Vagina (tissue), 2 donors: ENCODE results near the gene MRPL39. TPM values are rescaled to one million over a fixed set of nuclear protein-coding genes. Genes with fewer than 3 reads are reported as not detected.

ENCODE experiments used
- DNase-seq, 2 donors: peaks; one replicate each; pipeline ENCODE4 v3.0.0-alpha.2; 2017; ENCODE audit errors: extremely low spot score in 2 of 2
- H3K27ac ChIP-seq: fragments of 200-600 bp; sonication (generic); one replicate; pipeline ENCODE4 v1.5.1; 2019
- H3K27me3 ChIP-seq: fragments of 200-600 bp; sonication (generic); one replicate; pipeline ENCODE4 v1.5.1; 2019
- H3K36me3 ChIP-seq, 2 donors: fragments of 200-600 bp; sonication (generic); one replicate each; pipeline ENCODE4 v1.5.1; 2017 to 2019
- H3K4me1 ChIP-seq: fragments of 200-600 bp; sonication (generic); one replicate; pipeline ENCODE4 v1.5.1; 2019
- H3K4me3 ChIP-seq, 2 donors: fragments of 200-600 bp; sonication (generic); 1 replicate in 1 of 2; 2 replicates in 1 of 2; pipeline ENCODE4 v1.5.1; 2016 to 2019
- H3K9me3 ChIP-seq: fragments of 200-600 bp; sonication (generic); one replicate; pipeline ENCODE4 v1.5.1; 2019
- POLR2A ChIP-seq, 2 donors: fragments of 450-650 bp; IDR thresholded peaks; one replicate each; pipeline ENCODE4 v1.6.1; 2017; ENCODE audit warnings: antibody characterized with exemption in 2 of 2, mild to moderate bottlenecking in 2 of 2, moderate library complexity in 2 of 2
- POLR2AphosphoS5 ChIP-seq, 2 donors: sonication (generic); formaldehyde crosslinking; IDR thresholded peaks; one replicate each; pipeline ENCODE4 v1.9.0; 2017; ENCODE audit warnings: antibody characterized with exemption in 2 of 2, mild to moderate bottlenecking in 2 of 2, low read depth in 1 of 2; ENCODE audit not compliant: insufficient read depth in 1 of 2
- intact Hi-C: fragments of 100-400 bp; cut with DNase I; formaldehyde crosslinking; loops from one replicate; pipeline ENCODE4 v1.15.1; 2023
- total RNA-seq: library from RNA; depleted of rRNA; stranded (reverse); fragments of >200 nt; gene quantifications from one replicate; pipeline ENCODE4 v1.2.3, GENCODE V29; 2016
- TF ChIP-seq, protein P1 (sequence below), 3 experiments: fragments of 450-650 bp in 2 of 3; fragments of 200-600 bp in 1 of 3; sonication (generic) in 1 of 3; IDR thresholded peaks; one replicate each; pipeline ENCODE4 v1.5.1; 2017 to 2019; ENCODE audit warnings: antibody characterized with exemption in 3 of 3, mild to moderate bottlenecking in 2 of 3, moderate library complexity in 2 of 3

MRPL39 gene
- total RNA-seq, 1 donor from 2014 or later = 8.8 TPM

DNA sequence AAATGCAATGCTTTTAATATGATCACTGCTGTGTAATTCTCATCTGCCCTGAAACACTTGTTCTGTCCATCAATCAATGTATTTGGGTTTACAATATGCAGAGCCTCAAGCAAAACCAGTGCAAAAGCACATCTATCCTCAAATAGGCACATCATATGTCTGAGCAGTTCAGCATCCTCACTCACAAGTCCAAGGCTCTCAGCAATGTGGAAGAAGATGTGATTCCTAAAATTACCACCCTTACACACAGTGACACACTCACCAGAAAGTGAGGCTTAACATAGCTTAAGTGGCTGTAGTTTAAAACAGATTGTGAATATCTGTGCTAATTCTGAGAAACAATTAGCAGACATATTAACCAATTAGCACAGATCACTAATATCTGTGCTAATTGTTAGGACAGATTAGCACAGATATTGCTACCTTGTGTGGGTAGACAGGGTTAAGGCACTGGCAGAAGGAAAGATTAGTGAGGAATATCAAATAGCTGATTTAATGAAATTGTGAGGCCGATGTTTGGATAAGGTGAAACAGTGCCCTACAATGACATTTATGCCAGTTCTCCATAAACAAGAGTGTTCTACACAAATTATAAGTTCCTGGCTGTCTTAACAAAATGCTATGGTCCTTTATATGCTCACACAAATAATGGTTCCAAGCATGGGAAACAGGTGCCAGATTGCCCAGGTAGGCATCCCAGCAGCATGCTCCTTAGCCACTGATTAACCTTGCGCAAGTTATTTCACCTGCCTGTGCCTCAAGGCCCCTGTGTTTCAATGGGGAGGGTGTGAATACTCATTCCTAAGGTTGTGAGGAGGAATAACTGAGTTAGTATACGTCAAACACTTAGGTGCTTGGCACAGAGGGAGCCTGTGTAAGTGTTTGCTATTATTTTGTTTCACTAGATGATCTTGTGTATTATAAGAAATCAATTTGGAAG, 41.7 kb downstream of the MRPL39 start:
- H3K36me3 ChIP-seq = no peaks in the 10 kb centered on the region
- intact Hi-C loops = no loop called here
- H3K4me1 ChIP-seq = no peaks in the 10 kb centered on the region
- DNase-seq = no peak
- H3K27ac ChIP-seq = no peak overlapping the region
- no peaks in the 10 kb centered on the region for H3K27me3 ChIP-seq
- TF ChIP-seq POLR2AphosphoS5 (IDR thresholded peaks at IDR 0.05; ENCODE audit: insufficient read depth in 1 of 2, low read depth in 1 of 2) = no peak
- TF ChIP-seq, protein P1, sequence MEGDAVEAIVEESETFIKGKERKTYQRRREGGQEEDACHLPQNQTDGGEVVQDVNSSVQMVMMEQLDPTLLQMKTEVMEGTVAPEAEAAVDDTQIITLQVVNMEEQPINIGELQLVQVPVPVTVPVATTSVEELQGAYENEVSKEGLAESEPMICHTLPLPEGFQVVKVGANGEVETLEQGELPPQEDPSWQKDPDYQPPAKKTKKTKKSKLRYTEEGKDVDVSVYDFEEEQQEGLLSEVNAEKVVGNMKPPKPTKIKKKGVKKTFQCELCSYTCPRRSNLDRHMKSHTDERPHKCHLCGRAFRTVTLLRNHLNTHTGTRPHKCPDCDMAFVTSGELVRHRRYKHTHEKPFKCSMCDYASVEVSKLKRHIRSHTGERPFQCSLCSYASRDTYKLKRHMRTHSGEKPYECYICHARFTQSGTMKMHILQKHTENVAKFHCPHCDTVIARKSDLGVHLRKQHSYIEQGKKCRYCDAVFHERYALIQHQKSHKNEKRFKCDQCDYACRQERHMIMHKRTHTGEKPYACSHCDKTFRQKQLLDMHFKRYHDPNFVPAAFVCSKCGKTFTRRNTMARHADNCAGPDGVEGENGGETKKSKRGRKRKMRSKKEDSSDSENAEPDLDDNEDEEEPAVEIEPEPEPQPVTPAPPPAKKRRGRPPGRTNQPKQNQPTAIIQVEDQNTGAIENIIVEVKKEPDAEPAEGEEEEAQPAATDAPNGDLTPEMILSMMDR (IDR thresholded peaks at IDR 0.05) = no peak
- no peak for TF ChIP-seq POLR2A (IDR thresholded peaks at IDR 0.05)
- H3K4me3 ChIP-seq = no peak overlapping the region
- H3K9me3 ChIP-seq = no peaks in the 10 kb centered on the region

DNA sequence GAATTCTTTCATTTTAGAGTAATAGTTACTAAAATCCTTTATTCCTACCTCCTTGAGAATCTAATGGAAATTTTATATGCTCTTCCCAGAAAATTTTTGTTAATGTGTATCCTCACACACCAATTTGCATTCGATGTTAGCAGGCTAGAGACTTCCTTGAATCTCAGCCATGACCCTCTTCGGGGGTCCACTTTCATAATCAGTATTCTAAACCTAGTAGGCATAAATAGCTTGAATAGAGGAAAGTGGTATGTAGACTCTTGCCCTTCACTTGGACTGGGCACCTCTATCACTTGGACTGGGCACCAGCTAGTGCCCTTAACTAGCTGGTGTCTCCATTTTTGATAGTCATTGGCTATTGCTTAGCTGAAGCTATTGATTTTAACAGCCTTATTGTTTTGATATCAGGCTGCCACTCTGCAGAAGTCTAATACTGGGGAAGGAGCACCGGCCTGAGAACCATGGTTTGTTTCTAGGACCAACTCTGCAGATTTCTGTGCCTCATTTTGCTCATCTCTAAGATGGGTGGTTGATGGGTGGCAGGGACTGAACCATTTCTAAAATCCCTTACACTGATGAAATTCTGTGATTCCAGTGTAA, 42.8 kb downstream of the MRPL39 start:
- no peak for DNase-seq
- Histone ChIP-seq H3K27ac (no peak overlapping the region), H3K4me1 (no peaks in the 10 kb centered on the region), H3K4me3 (no peak overlapping the region), H3K9me3 (no peaks in the 10 kb centered on the region), H3K36me3 (no peaks in the 10 kb centered on the region), H3K27me3 (no peaks in the 10 kb centered on the region)
- intact Hi-C loops = no loop called here
- TF ChIP-seq, protein P1 (IDR thresholded peaks at IDR 0.05) = no peak
- TF ChIP-seq POLR2AphosphoS5 (IDR thresholded peaks at IDR 0.05; ENCODE audit: insufficient read depth in 1 of 2, low read depth in 1 of 2) = no peak
- no peak for TF ChIP-seq POLR2A (IDR thresholded peaks at IDR 0.05)

DNA sequence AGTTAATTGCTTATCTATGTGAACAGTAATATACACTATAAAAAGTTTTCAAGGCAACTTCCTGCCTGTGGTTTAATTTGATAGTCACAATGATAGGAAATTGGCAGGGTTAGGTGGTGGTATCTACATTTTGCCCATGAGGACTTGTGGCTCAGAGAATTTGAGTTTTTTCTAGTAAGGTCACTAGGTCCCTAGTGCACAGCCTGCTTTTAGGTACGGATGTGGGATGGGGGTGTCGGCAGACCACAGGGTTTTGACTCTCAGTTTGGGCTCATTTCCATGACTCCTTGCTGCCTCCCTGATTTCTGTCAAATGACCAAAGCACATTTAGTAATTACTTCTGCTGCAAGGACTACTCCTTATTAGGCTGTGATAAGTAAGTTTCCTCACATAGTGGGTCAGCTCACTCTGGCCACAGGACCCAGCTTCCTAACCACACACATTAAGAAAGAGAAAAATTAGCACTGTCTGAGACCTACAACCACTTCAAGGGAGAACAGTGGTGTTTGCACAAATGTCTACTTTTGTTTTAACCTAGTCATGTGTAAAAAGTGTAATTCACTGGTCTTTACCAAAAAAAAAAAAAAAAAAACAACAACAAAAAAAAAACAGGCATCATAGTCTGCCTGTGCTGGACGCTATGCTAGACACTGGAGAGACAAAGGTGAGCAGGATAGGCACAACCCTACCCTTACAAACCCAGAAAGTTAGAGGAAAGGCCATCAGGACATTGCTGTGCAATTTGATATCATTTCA, 43.7 kb downstream of the MRPL39 start:
- no peaks in the 10 kb centered on the region for H3K9me3 ChIP-seq
- intact Hi-C loops = no loop called here

DNA sequence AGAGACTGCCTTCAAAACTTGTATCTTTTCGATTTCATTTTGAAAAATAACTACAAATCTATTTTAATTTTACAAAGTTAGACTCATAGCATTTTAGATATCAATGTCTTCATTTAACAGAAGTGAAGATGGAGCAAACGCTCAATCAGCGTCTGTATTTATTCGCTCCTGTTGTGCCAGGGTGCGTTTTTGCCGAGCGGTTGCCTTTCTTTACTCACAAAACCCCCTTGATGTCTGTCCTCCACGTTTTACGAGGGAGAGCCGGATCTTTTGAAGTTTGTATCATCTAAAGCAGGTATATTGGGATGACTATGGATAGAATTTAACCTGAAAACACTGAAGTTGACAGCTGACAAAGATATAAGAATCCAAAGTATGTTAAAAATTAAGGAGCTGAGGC, 44.6 kb downstream of the MRPL39 start:
- TF ChIP-seq POLR2A (IDR thresholded peaks at IDR 0.05) (no peak), POLR2AphosphoS5 (IDR thresholded peaks at IDR 0.05; ENCODE audit: insufficient read depth in 1 of 2, low read depth in 1 of 2) (no peak)
- TF ChIP-seq, protein P1 (IDR thresholded peaks at IDR 0.05) = no peak
- Histone ChIP-seq H3K27me3 (no peaks in the 10 kb centered on the region), H3K4me1 (no peaks in the 10 kb centered on the region), H3K9me3 (no peaks in the 10 kb centered on the region), H3K36me3 (no peaks in the 10 kb centered on the region), H3K4me3 (peak overlapping the region; percentile 54 to 63), H3K27ac (no peak overlapping the region)
- intact Hi-C loops = no loop called here
- no peak for DNase-seq

More for the DNA sequence above, 43.7 kb downstream of the MRPL39 start:
- Histone ChIP-seq H3K36me3 (no peaks in the 10 kb centered on the region), H3K27ac (no peak overlapping the region), H3K4me1 (no peaks in the 10 kb centered on the region), H3K27me3 (no peaks in the 10 kb centered on the region), H3K4me3 (no peak overlapping the region)
- TF ChIP-seq, protein P1 (IDR thresholded peaks at IDR 0.05) = no peak
- TF ChIP-seq POLR2A (IDR thresholded peaks at IDR 0.05) = no peak
- TF ChIP-seq POLR2AphosphoS5 (IDR thresholded peaks at IDR 0.05; ENCODE audit: insufficient read depth in 1 of 2, low read depth in 1 of 2) = no peak
- DNase-seq = no peak
